ENCODE data around the gene PHC3.

DNA sequence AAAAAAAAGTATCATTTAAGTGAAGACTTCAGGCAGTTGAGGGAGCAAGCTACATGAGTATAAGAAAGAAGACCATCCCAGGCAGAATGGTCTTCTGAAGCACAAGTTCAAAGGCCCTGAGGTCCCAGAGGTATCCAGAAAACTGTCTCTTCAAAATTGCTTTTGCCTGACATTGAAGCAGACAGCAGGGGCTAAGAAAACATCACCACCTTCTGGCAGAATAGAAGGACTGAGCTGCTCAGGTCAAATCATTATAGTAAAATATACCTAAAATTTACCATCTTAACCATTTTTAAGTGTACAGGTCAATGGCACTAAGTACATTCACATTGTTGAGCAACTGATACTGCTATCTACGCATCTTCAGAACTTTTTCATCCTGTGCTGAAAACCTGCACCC, 127.3 kb downstream of the PHC3 start:
- TF ChIP-seq ARNTL (CRISPR knock-in tag; IDR thresholded peaks at IDR 0.05; ENCODE audit: borderline replicate concordance, low read depth) (no peak), ISL1 (CRISPR knock-in tag; IDR thresholded peaks at IDR 0.05) (no peak), RARB (CRISPR knock-in tag; IDR thresholded peaks at IDR 0.05) (no peak), ZFP30 (CRISPR knock-in tag; IDR thresholded peaks at IDR 0.05) (no peak), GLIS3 (CRISPR knock-in tag; IDR thresholded peaks at IDR 0.05) (no peak), ZNF70 (CRISPR knock-in tag; IDR thresholded peaks at IDR 0.05) (no peak)
- TF ChIP-seq, protein P1, sequence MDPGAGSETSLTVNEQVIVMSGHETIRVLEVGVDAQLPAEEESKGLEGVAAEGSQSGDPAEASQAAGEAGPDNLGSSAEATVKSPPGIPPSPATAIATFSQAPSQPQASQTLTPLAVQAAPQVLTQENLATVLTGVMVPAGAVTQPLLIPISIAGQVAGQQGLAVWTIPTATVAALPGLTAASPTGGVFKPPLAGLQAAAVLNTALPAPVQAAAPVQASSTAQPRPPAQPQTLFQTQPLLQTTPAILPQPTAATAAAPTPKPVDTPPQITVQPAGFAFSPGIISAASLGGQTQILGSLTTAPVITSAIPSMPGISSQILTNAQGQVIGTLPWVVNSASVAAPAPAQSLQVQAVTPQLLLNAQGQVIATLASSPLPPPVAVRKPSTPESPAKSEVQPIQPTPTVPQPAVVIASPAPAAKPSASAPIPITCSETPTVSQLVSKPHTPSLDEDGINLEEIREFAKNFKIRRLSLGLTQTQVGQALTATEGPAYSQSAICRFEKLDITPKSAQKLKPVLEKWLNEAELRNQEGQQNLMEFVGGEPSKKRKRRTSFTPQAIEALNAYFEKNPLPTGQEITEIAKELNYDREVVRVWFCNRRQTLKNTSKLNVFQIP (CRISPR knock-in tag; IDR thresholded peaks at IDR 0.05; ENCODE audit: borderline replicate concordance, low read depth) = no peak

Data from SK-N-SH treated with all-trans-retinoic acid at 6 μM for 48 hours (cell line).